GM12892 (cell line): ENCODE results near the gene SELENOT.

ENCODE experiments used
- POLR2A ChIP-seq: IDR thresholded peaks from 2 replicates; pipeline ENCODE4 v1.6.1; 2011; ENCODE audit warnings: low read depth, low read length, control low read depth
- POLR2AphosphoS5 ChIP-seq: IDR thresholded peaks from 2 replicates; pipeline ENCODE4 v1.6.1; 2011; ENCODE audit warnings: low read depth, low read length, control low read depth
- TAF1 ChIP-seq: IDR thresholded peaks from 2 replicates; pipeline ENCODE4 v1.6.1; 2011; ENCODE audit warnings: low read depth, mild to moderate bottlenecking, control low read depth, low read length, borderline replicate concordance

- no peak for TF ChIP-seq POLR2AphosphoS5
- TF ChIP-seq TAF1, result no peak
- no peak for TF ChIP-seq POLR2A
These were observed 46.3 kb upstream of the SELENOT start for GRCh38 chr3:150556792-150557191.
